ENCODE measurements around the gene KATNA1. TPM values are rescaled to one million over a fixed set of nuclear protein-coding genes. Genes with fewer than 3 reads are reported as not detected.

KATNA1 gene
- total and polyA plus RNA-seq, 12 donors = 6.8 to 14.2 (median 12.0) TPM

Other genes with a start within 250 kb of the KATNA1 start
- gene SUMO4, start 248.5 kb downstream of the KATNA1 start, total RNA-seq = under 1 TPM in 9 of 10 donors, not detected in 1; 0.24 to 0.68 (median 0.37) TPM
- gene SUMO4, start 248.5 kb downstream of the KATNA1 start, polyA plus RNA-seq = under 1 TPM; 0.06 to 0.37 TPM
- gene ZC3H12D, start 163.7 kb downstream of the KATNA1 start, total RNA-seq = 1 to 10 TPM in 1 of 10 donors, under 1 TPM in 9; 0.14 to 1.2 (median 0.31) TPM
- gene ZC3H12D, start 163.7 kb downstream of the KATNA1 start, polyA plus RNA-seq = under 1 TPM; 0.19 to 0.95 TPM
- 10 to 100 TPM; 15.2 to 22.0 (median 18.1) TPM for gene PPIL4, start 102.7 kb downstream of the KATNA1 start, total RNA-seq
- 10 to 100 TPM in 1 of 2 donors, 1 to 10 TPM in 1; 9.4 to 15.1 TPM for gene PPIL4, start 102.7 kb downstream of the KATNA1 start, polyA plus RNA-seq
- 10 to 100 TPM; 48.6 to 59.3 (median 55.7) TPM for gene GINM1, start 82.3 kb downstream of the KATNA1 start, total RNA-seq
- gene GINM1, start 82.3 kb downstream of the KATNA1 start, polyA plus RNA-seq = 10 to 100 TPM; 26.8 to 46.1 TPM
- 10 to 100 TPM; 10.5 to 16.9 (median 13.8) TPM for gene LATS1, start 69.4 kb upstream of the KATNA1 start, total RNA-seq
- 10 to 100 TPM in 1 of 2 donors, 1 to 10 TPM in 1; 2.9 to 10.0 TPM for gene LATS1, start 69.4 kb upstream of the KATNA1 start, polyA plus RNA-seq
- gene NUP43, start 97.8 kb upstream of the KATNA1 start, total RNA-seq = 10 to 100 TPM; 23.2 to 34.3 (median 30.6) TPM
- gene NUP43, start 97.8 kb upstream of the KATNA1 start, polyA plus RNA-seq = 10 to 100 TPM; 10.0 to 11.7 TPM
- 100 to 1,000 TPM; 133 to 178 (median 151) TPM for gene PCMT1, start 101.0 kb upstream of the KATNA1 start, total RNA-seq
- 100 to 1,000 TPM in 1 of 2 donors, 10 to 100 TPM in 1; 33.3 to 166 TPM for gene PCMT1, start 101.0 kb upstream of the KATNA1 start, polyA plus RNA-seq
- gene LRP11, start 215.6 kb upstream of the KATNA1 start, total RNA-seq = 10 to 100 TPM in 9 of 10 donors, 1 to 10 TPM in 1; 7.6 to 21.0 (median 15.3) TPM
- gene LRP11, start 215.6 kb upstream of the KATNA1 start, polyA plus RNA-seq = 1 to 10 TPM in 1 of 2 donors, under 1 TPM in 1; 0.51 to 5.2 TPM
- gene RAET1E, start 249.4 kb upstream of the KATNA1 start, total RNA-seq = 1 to 10 TPM in 1 of 10 donors, under 1 TPM in 6, not detected in 3; 0.15 to 1.4 (median 0.48) TPM
- gene RAET1E, start 249.4 kb upstream of the KATNA1 start, polyA plus RNA-seq = under 1 TPM; 0.29 to 0.33 TPM

Measured in heart right ventricle (tissue), 12 donors.